ENCODE data around the gene KRT31.
"Not testable (repeated sequence)": the region's sequence is repeated elsewhere in the genome, so short reads cannot be mapped to it uniquely, and the experiment has no call there.

Gene KRT31

GRCh38 chr17:41434415-41434814, 37.0 kb upstream of the KRT31 start:
- Histone ChIP-seq H3K27ac (ENCODE audit: low read depth, low read length, poor library complexity, severe bottlenecking) (no peak overlapping the region), H3K9me2 (ENCODE audit: low read depth, low read length) (no peaks in the 10 kb centered on the region), H4K20me1 (ENCODE audit: insufficient read depth, low read length) (no peaks in the 10 kb centered on the region; the same call in 1 of the 2 replicates), H3K4me1 (ENCODE audit: insufficient read depth, low read length, severe bottlenecking) (no peaks in the 10 kb centered on the region), H3K27me3 (ENCODE audit: insufficient read depth, low read length) (no peaks in the 10 kb centered on the region), H3K79me2 (ENCODE audit: insufficient read depth, low read length) (no peaks in the 10 kb centered on the region), H2AFZ (ENCODE audit: low read length) (no peak overlapping the region), H3K4me2 (ENCODE audit: low read length) (no peak overlapping the region), H3K36me3 (ENCODE audit: insufficient read depth, low read length) (no peaks in the 10 kb centered on the region), H3K9me3 (ENCODE audit: low read length) (no peaks in the 10 kb centered on the region), H3K4me3 (ENCODE audit: low read depth, low read length, poor library complexity, severe bottlenecking) (no peak overlapping the region), H3K9ac (ENCODE audit: low read length) (no peak overlapping the region), H3F3A (ENCODE audit: insufficient read depth, low read length) (no peaks in the 10 kb centered on the region)
- no peak for TF ChIP-seq EZH2 (IDR thresholded peaks at IDR 0.05; ENCODE audit: borderline replicate concordance, low read length)
- TF ChIP-seq, protein P1, sequence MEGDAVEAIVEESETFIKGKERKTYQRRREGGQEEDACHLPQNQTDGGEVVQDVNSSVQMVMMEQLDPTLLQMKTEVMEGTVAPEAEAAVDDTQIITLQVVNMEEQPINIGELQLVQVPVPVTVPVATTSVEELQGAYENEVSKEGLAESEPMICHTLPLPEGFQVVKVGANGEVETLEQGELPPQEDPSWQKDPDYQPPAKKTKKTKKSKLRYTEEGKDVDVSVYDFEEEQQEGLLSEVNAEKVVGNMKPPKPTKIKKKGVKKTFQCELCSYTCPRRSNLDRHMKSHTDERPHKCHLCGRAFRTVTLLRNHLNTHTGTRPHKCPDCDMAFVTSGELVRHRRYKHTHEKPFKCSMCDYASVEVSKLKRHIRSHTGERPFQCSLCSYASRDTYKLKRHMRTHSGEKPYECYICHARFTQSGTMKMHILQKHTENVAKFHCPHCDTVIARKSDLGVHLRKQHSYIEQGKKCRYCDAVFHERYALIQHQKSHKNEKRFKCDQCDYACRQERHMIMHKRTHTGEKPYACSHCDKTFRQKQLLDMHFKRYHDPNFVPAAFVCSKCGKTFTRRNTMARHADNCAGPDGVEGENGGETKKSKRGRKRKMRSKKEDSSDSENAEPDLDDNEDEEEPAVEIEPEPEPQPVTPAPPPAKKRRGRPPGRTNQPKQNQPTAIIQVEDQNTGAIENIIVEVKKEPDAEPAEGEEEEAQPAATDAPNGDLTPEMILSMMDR (IDR thresholded peaks at IDR 0.05; ENCODE audit: low read length): no peak

GRCh38 chr17:41434005-41434404, 36.6 kb upstream of the KRT31 start:
- Histone ChIP-seq H3K9me2 (ENCODE audit: low read depth, low read length) (no peaks in the 10 kb centered on the region), H3K4me2 (ENCODE audit: low read length) (no peak overlapping the region), H3K36me3 (ENCODE audit: insufficient read depth, low read length) (no peaks in the 10 kb centered on the region), H3K79me2 (ENCODE audit: insufficient read depth, low read length) (no peaks in the 10 kb centered on the region), H3K9ac (ENCODE audit: low read length) (no peak overlapping the region), H3K4me1 (ENCODE audit: insufficient read depth, low read length, severe bottlenecking) (no peaks in the 10 kb centered on the region), H3K27ac (ENCODE audit: low read depth, low read length, poor library complexity, severe bottlenecking) (no peak overlapping the region), H3F3A (ENCODE audit: insufficient read depth, low read length) (no peaks in the 10 kb centered on the region), H3K9me3 (ENCODE audit: low read length) (no peaks in the 10 kb centered on the region), H2AFZ (ENCODE audit: low read length) (no peak overlapping the region), H3K27me3 (ENCODE audit: insufficient read depth, low read length) (no peaks in the 10 kb centered on the region), H4K20me1 (ENCODE audit: insufficient read depth, low read length) (no peaks in the 10 kb centered on the region; the same call in 1 of the 2 replicates), H3K4me3 (ENCODE audit: low read depth, low read length, poor library complexity, severe bottlenecking) (no peak overlapping the region)
- TF ChIP-seq EZH2 (IDR thresholded peaks at IDR 0.05; ENCODE audit: borderline replicate concordance, low read length): no peak
- TF ChIP-seq, protein P1 (IDR thresholded peaks at IDR 0.05; ENCODE audit: low read length): no peak

GRCh38 chr17:41433586-41433985, 36.2 kb upstream of the KRT31 start:
- Histone ChIP-seq H4K20me1 (ENCODE audit: insufficient read depth, low read length) (no peaks in the 10 kb centered on the region; the same call in 1 of the 2 replicates), H3K4me1 (ENCODE audit: insufficient read depth, low read length, severe bottlenecking) (no peaks in the 10 kb centered on the region), H2AFZ (ENCODE audit: low read length) (no peak overlapping the region), H3K9ac (ENCODE audit: low read length) (no peak overlapping the region), H3K9me2 (ENCODE audit: low read depth, low read length) (no peaks in the 10 kb centered on the region), H3K4me3 (ENCODE audit: low read depth, low read length, poor library complexity, severe bottlenecking) (no peak overlapping the region), H3F3A (ENCODE audit: insufficient read depth, low read length) (no peaks in the 10 kb centered on the region), H3K27ac (ENCODE audit: low read depth, low read length, poor library complexity, severe bottlenecking) (no peak overlapping the region), H3K79me2 (ENCODE audit: insufficient read depth, low read length) (no peaks in the 10 kb centered on the region), H3K36me3 (ENCODE audit: insufficient read depth, low read length) (no peaks in the 10 kb centered on the region), H3K4me2 (ENCODE audit: low read length) (no peak overlapping the region), H3K27me3 (ENCODE audit: insufficient read depth, low read length) (no peaks in the 10 kb centered on the region), H3K9me3 (ENCODE audit: low read length) (no peaks in the 10 kb centered on the region)
- TF ChIP-seq, protein P1 (IDR thresholded peaks at IDR 0.05; ENCODE audit: low read length): no peak
- TF ChIP-seq EZH2 (IDR thresholded peaks at IDR 0.05; ENCODE audit: borderline replicate concordance, low read length): no peak

DNA sequence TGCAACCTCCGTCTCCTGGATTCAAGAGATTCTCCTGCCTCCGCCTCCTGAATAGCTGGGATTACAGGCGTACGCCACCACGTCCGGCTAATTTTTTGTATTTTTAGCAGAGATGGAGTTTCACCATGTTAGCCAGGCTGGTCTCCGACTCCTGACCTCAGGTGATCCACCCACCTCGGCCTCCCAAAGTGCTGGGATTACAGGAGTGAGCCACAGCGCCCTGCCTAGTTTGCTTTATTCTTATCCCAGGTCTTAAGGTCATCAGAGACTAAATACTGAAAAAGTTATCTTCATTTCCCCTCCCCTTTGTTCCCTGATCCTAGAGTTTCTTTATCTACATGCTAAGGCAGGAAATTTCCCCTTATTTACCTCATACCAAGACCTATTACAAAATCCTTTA, 33.0 kb upstream of the KRT31 start:
- H3K9me3 ChIP-seq (ENCODE audit: low read length); H3K36me3 ChIP-seq (ENCODE audit: insufficient read depth, low read length); H3K79me2 ChIP-seq (ENCODE audit: insufficient read depth, low read length); H3K9ac ChIP-seq (ENCODE audit: low read length); H3K27me3 ChIP-seq (ENCODE audit: insufficient read depth, low read length); H3K9me2 ChIP-seq (ENCODE audit: low read depth, low read length); H3K4me1 ChIP-seq (ENCODE audit: insufficient read depth, low read length, severe bottlenecking); H3F3A ChIP-seq (ENCODE audit: insufficient read depth, low read length); H3K4me3 ChIP-seq (ENCODE audit: low read depth, low read length, poor library complexity, severe bottlenecking); H4K20me1 ChIP-seq (ENCODE audit: insufficient read depth, low read length); H3K4me2 ChIP-seq (ENCODE audit: low read length); H2AFZ ChIP-seq (ENCODE audit: low read length); H3K27ac ChIP-seq (ENCODE audit: low read depth, low read length, poor library complexity, severe bottlenecking): not testable (repeated sequence)
